HG03064 (cell line): ENCODE data around the gene TBXAS1.
A peak's percentile ranks its signal among the peaks of the same experiment; 100 is the strongest.

Source experiments
- ATAC-seq: cut with Tn5 transposase; IDR thresholded peaks from one replicate; pipeline ENCODE4 v1.9.1; 2021; ENCODE audit warnings: low read depth; ENCODE audit not compliant: unreplicated experiment

Gene TBXAS1

DNA sequence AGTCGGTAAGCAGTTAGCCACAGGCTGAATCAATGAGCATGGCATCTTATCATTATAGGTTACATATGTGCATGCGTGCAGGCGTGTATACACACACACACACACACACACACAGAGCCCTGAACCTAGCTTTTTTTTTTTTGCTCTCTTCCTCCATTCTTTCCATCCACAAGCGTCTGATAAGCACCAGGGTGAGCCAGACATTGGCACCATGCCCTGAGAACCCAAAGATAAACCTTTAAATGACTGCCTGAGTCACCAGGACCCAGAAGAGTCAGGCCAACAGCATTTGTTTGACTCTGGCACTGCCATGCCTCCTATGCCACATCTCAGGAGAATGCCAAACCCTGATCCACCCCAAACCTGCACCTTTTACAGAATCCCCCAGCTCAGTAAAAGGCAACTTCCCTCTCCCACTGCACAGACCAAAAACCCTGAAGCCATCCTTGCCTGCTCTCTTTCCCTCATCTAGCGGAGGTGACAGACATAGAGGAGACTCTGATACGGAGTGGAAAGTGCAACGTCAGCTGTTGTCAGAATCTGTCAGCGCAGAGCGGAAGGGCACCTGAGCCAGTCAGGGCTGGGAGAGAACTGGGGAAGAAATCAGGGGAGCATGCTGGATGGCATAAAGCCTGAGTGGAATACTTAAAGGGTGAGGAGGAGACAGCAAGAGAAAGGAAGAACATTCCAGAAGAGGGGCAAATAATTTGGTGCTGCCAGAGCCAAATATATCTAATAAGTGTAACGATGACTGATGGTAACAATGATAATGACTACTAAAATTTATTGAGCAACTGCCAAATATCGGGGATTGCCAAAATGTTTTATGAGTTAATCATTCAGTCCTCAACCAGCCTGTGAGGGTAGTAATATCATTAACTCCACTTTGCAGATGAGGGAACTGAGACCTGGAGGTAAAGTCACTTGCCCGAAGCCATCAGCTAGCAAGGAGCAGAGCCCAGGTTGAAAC is 230.5 kb downstream of the TBXAS1 start:
- ATAC-seq = no peak

DNA sequence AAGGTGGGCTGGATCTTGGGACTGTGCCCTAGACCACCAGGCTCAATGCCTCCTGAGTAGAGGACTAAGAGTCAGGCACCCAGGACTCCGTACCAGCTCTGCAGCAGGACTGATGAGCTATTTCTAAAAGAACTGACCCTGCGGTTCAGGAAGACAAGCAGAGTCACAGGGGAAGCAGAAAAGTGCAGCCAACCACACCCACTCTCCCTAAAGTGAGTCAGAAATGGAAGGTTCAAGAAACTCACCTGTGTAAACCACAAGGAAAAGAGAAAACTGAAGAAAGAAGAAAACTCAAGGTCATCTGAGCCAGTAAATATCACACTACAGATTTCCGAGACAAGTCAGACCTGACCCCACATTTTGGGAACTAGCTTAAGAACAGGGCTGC is 231.2 kb downstream of the TBXAS1 start:
- no peak for ATAC-seq

DNA sequence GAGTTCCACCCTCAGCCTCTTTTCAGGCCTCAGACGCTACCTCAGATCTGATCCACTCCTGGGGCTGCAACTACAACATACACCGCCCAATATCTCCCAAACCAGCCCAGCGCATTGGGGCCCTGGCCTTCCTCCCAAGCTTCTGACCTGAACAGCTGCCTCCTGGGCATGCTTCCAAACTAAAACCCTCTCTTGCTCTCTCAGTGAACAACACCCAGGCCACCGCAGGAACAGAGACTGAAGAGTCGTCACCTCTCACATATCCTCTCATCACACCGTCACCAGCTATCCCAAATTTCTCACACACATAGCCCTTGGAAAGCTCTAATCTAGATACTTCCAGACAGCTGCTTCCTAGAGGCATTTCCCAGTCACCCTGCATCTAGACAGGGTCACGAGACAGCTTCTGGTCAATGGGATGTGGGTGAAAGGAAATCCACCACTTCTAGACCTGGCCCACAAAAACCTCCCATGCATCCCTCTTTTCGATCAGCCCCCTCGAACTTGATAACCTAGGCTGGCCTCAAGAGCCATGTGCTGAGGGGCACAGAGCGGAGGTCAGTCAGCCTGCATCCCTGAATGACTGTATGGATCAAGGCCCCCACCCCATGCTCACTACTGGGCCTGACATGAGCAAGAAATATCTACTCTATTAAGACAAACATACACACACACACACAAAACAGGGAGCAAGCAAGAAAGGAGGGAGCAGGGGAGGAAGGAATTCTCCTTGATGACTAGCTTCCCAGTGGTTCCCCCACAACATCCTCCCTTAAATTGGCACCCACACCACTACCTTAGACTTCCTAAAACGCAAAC is 231.9 kb downstream of the TBXAS1 start:
- ATAC-seq = no peak

DNA sequence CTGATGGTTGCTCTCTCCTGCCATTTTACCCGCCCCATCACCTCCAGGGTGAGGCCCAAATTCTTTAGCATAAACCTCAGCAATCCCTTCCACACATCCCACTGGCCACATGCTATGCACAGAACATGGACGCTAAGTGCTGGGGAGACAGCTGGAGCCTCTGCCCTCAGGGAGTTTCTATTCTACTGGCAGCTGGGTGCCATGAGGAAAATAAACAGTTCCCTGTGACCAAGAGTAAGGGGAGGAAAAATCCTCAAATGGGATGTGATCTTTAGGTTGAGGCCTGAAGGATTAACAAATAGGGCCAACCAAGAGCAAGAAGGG is 232.5 kb downstream of the TBXAS1 start:
- ATAC-seq = no peak

DNA sequence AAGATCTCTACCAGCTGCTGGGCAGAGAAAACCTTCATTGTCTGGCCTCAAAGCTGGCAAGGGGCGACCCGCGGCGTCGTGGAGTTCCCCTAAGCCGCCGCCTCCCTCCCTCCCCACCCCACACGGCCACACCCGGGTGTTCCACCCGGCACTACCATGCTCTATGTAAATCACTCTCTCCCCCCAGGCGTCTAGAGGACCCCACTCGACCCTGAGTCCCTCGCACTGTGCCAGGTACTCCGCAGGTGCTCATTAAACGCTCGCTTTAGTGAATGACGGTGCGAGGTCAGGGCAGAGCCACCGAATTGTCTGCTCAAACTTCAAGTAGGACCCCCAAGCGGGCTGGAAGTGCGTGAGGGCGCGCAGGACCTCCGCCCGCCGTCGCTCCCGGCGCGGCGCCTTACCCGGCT is 233.1 kb downstream of the TBXAS1 start:
- ATAC-seq = peak; percentile 33

DNA sequence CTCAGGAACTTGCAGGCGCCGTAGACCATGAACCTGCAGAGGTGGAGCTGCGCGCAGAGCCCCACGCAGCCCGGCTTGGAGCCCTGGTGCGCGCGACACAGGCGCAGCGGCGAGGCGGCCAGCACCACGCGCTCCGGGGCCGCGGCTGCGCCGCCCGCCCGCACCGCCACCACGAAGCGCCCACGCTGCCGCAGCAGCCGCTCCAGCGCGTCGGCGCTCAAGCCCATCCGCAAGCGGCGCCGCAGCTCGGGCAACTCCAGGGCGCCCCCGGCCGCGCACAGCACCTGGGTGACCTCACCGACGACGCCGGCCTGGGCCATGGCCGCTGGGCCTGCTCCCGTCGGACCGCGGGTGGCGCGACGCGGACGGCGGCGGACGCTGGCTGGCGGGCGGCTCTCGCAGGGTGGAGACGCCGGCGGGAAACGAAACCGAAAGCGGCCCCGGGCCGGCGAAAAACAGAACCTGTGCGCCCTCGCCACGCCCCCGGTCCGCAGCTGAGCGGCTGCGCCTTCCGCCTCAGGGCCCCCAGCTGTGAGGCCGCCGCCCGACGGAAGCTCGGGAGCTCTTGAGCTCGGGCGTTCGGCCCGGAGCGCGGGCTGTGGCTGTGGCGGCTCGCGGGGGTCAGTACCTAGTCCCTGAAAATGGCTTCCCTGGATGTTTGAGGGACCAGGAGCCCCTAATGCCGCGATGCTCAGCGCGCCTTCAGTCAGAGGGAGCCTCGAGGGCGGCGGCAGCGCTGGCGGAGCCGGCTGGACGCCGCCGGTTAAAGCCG is 233.7 kb downstream of the TBXAS1 start, which contains the start of gene PARP12:
Gene PARP12, minus strand, starts transcription at position 424 of the 772 bp plus-strand sequence. Its CDS starts 104 bp downstream, at position 320.
- ATAC-seq = peak; percentile 89

DNA sequence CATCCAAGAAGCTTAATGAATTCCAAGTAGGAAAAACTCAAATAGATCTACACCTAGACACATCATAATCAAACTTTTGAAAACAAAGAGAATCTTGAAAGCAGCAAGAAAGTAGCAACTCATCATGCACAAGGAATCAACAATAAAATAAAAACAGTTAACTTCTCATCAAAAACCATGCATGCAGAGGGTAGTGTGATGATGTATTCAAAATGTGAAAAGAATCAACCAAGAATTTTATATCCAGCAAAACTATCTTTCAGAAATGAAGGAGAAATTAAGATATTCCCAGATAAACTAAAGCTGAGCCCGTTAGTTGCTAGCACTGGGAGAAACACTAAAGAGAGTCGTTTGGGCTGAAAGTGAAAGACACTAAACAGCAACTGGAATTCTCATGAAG is 238.0 kb downstream of the TBXAS1 start:
- no peak for ATAC-seq

DNA sequence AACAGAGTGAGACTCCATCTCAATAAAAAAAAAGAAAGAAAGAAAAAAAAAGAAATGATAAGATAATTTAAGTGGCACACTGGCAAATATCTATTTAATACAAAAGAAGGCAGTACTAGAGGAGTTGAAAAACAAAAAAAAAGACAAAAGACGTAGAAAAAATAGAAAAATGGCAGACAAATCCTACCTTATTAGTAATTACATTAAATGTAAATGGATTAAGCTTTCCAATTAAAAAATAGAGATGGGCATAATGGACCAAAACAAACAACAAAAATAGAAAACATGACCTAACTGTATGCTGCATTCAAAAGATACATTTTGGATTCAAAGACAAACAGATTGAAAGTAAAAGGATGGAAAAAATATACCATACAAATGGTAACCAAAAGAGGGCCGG is 239.0 kb downstream of the TBXAS1 start:
- no peak for ATAC-seq

DNA sequence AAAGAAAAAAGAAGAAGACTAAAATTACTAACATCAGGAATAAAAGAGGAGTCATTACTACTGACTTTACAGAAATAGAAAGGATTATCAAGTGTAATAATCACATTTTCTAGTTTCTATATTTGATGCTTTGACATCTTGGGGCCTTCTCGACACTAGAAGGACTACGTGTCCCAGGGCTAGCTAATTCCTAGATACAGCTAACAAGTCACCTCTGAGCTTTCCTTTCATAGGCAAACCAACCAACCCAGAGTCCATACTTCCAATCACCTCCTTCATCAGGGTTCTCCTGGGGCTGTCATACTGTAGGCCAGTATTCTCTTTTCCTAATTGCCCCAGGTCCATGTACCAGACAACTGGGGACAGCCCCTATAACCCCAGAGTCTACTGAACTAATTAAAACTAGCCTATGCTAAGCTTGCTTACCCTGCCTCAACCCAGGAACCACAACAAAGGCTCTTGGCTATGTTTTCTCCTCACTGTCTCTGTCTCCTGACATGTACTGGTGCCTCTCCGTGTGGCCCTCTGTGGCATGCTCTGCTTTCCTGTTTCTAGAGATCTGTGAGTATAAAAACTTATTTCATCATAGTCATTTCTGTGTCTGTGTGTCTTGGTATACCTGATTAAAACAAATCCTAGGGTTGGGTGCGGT is 240.4 kb downstream of the TBXAS1 start:
- ATAC-seq = no peak
